ENCODE results near the gene MACROD2.

GRCh38 chr20:14972690-14973089, 977.4 kb downstream of the MACROD2 start:
- no peak for TF ChIP-seq CTCF (conservative IDR thresholded peaks at IDR 0.05; ENCODE audit: low read depth, low read length)
- no peak for TF ChIP-seq EZH2 (IDR thresholded peaks at IDR 0.05; ENCODE audit: borderline replicate concordance, low read depth, low read length, poor library complexity, severe bottlenecking)
